HEK293 (cell line): Measurements from ENCODE around the gene IL5.

Source experiments
- CTCF ChIA-PET: fragments of 350-600 bp; formaldehyde crosslinking; extraction: SDS; loops from one replicate; lab custom pipeline; 2021; ENCODE audit warnings: antibody characterized with exemption; lab: Yijun Ruan, JAX
- POLR2A ChIA-PET: fragments of 300-600 bp; formaldehyde crosslinking; extraction: SDS; loops from one replicate; lab custom pipeline; 2020; ENCODE audit warnings: antibody characterized with exemption, inconsistent platforms; lab: Yijun Ruan, JAX
- H3K27ac ChIP-seq: fragments of 200-500 bp; sonication (Bioruptor generic); 2 replicates; pipeline ENCODE4 v1.5.1; 2014; ENCODE audit warnings: low read depth, low read length, control low read depth, inconsistent platforms; ENCODE audit errors: extremely low read depth
- H3K36me3 ChIP-seq, 2 experiments: fragments of 200-500 bp in 1 of 2; sonication (Bioruptor generic) in 1 of 2; 1 replicate in 1 of 2; 2 replicates in 1 of 2; pipeline ENCODE4 v1.5.1; 2014 to 2017; ENCODE audit warnings: inconsistent platforms in 2 of 2, low read length in 2 of 2; ENCODE audit not compliant: control insufficient read depth in 2 of 2, insufficient read depth in 1 of 2
- H3K4me1 ChIP-seq: fragments of 200-500 bp; sonication (Bioruptor generic); 2 replicates; pipeline ENCODE4 v1.5.1; 2014; ENCODE audit warnings: mild to moderate bottlenecking, low read length, inconsistent platforms; ENCODE audit not compliant: control insufficient read depth, insufficient read depth
- H3K4me3 ChIP-seq: 2 replicates; pipeline ENCODE4 v1.5.1; 2011; ENCODE audit warnings: low read depth, mild to moderate bottlenecking, control low read depth, low read length, moderate library complexity
- H3K9me3 ChIP-seq: fragments of 200-500 bp; sonication (Bioruptor generic); 2 replicates; pipeline ENCODE4 v1.5.1; 2014; ENCODE audit warnings: low read depth, low read length, inconsistent platforms; ENCODE audit not compliant: control insufficient read depth, insufficient read depth
- INSM2 ChIP-seq: fragments of 450-650 bp; formaldehyde crosslinking; IDR thresholded peaks from 2 replicates; pipeline ENCODE4 v1.5.1; 2016; ENCODE audit warnings: missing biosample characterization, missing genetic modification characterization
- KLF17 ChIP-seq: fragments of 450-650 bp; formaldehyde crosslinking; IDR thresholded peaks from 2 replicates; pipeline ENCODE4 v1.5.1; 2016; ENCODE audit warnings: missing biosample characterization, missing genetic modification characterization
- OSR2 ChIP-seq: fragments of 450-650 bp; formaldehyde crosslinking; IDR thresholded peaks from 2 replicates; pipeline ENCODE4 v1.5.1; 2016; ENCODE audit warnings: missing biosample characterization, missing genetic modification characterization
- PATZ1 ChIP-seq: fragments of 450-650 bp; formaldehyde crosslinking; IDR thresholded peaks from 2 replicates; pipeline ENCODE4 v1.5.1; 2016; ENCODE audit warnings: missing biosample characterization, missing genetic modification characterization
- ZFP3 ChIP-seq: fragments of 450-650 bp; formaldehyde crosslinking; IDR thresholded peaks from 2 replicates; pipeline ENCODE4 v1.5.1; 2016; ENCODE audit warnings: low read depth, missing biosample characterization, missing genetic modification characterization
- ZFP41 ChIP-seq: fragments of 450-650 bp; formaldehyde crosslinking; IDR thresholded peaks from 2 replicates; pipeline ENCODE4 v1.5.1; 2016; ENCODE audit warnings: missing biosample characterization, missing genetic modification characterization, borderline replicate concordance
- ZNF132 ChIP-seq: fragments of 450-650 bp; formaldehyde crosslinking; IDR thresholded peaks from 2 replicates; pipeline ENCODE4 v1.5.1; 2017; ENCODE audit warnings: missing biosample characterization, missing genetic modification characterization, borderline replicate concordance
- ZNF174 ChIP-seq: fragments of 450-650 bp; formaldehyde crosslinking; IDR thresholded peaks from 2 replicates; pipeline ENCODE4 v1.5.0; 2017; ENCODE audit warnings: missing biosample characterization, mild to moderate bottlenecking, missing genetic modification characterization
- ZNF280C ChIP-seq: fragments of 450-650 bp; formaldehyde crosslinking; IDR thresholded peaks from 2 replicates; pipeline ENCODE4 v1.5.1; 2016; ENCODE audit warnings: missing biosample characterization, missing genetic modification characterization
- ZNF292 ChIP-seq: fragments of 450-650 bp; formaldehyde crosslinking; IDR thresholded peaks from 2 replicates; pipeline ENCODE4 v1.5.1; 2016; ENCODE audit warnings: low read depth, missing biosample characterization, missing genetic modification characterization, borderline replicate concordance
- ZNF350 ChIP-seq: fragments of 450-650 bp; formaldehyde crosslinking; IDR thresholded peaks from 2 replicates; pipeline ENCODE4 v1.5.0; 2017; ENCODE audit warnings: missing biosample characterization, mild to moderate bottlenecking, missing genetic modification characterization
- ZNF366 ChIP-seq: fragments of 450-650 bp; formaldehyde crosslinking; conservative IDR thresholded peaks from 2 replicates; pipeline ENCODE4 v1.5.1; 2016; ENCODE audit warnings: missing biosample characterization, missing genetic modification characterization
- ZNF391 ChIP-seq: fragments of 450-650 bp; formaldehyde crosslinking; IDR thresholded peaks from 2 replicates; pipeline ENCODE4 v1.5.1; 2016; ENCODE audit warnings: low read depth, missing biosample characterization, missing genetic modification characterization, borderline replicate concordance
- ZNF518A ChIP-seq: fragments of 450-650 bp; formaldehyde crosslinking; conservative IDR thresholded peaks from 2 replicates; pipeline ENCODE4 v1.5.1; 2016; ENCODE audit warnings: low read depth, missing biosample characterization, missing genetic modification characterization
- ZNF670 ChIP-seq: fragments of 450-650 bp; formaldehyde crosslinking; IDR thresholded peaks from 2 replicates; pipeline ENCODE4 v1.5.1; 2016; ENCODE audit warnings: missing biosample characterization, missing genetic modification characterization, low read depth
- ZNF692 ChIP-seq: fragments of 450-650 bp; formaldehyde crosslinking; IDR thresholded peaks from 2 replicates; pipeline ENCODE4 v1.5.1; 2016; ENCODE audit warnings: missing biosample characterization, missing genetic modification characterization
- ZSCAN23 ChIP-seq: fragments of 450-650 bp; formaldehyde crosslinking; IDR thresholded peaks from 2 replicates; pipeline ENCODE4 v1.5.1; 2016; ENCODE audit warnings: missing biosample characterization, missing genetic modification characterization
- ZSCAN30 ChIP-seq: fragments of 450-650 bp; IDR thresholded peaks from 2 replicates; pipeline ENCODE4 v1.5.1; 2018; ENCODE audit warnings: missing biosample characterization, mild to moderate bottlenecking, missing genetic modification characterization, moderate library complexity
- ZSCAN5A ChIP-seq: fragments of 450-650 bp; formaldehyde crosslinking; IDR thresholded peaks from 2 replicates; pipeline ENCODE4 v1.5.1; 2016; ENCODE audit warnings: missing biosample characterization, missing genetic modification characterization

Gene IL5

GRCh38 chr5:132528021-132528420, 15.3 kb downstream of the IL5 start:
- POLR2A ChIA-PET, result no interaction called here

GRCh38 chr5:132526974-132527564, 16.3 kb downstream of the IL5 start:
- no peaks in the 10 kb centered on the region for H3K36me3 ChIP-seq
- H3K4me3 ChIP-seq, result no peak overlapping the region
- no peaks in the 10 kb centered on the region for H3K4me1 ChIP-seq
- ChIA-PET CTCF (interaction anchor here (0.6 to 3.9 kb wide), 50 partner anchors 10 to 770 kb away, joined by 3 to 46 read pairs (median 4); partner anchors contain the start of genes CCNI2, IL4 and IRF1), POLR2A (interaction anchor here (1.1 kb wide), 1 partner anchor 293 kb away, joined by 3 read pairs; no protein-coding TSS in a partner anchor)
- no peaks in the 10 kb centered on the region for H3K9me3 ChIP-seq
- no peak overlapping the region for H3K27ac ChIP-seq
- TF ChIP-seq ZSCAN5A (tag by site-specific recombination) (no peak), ZNF670 (tag by site-specific recombination) (no peak), ZNF174 (no peak), ZNF692 (tag by site-specific recombination) (no peak), ZFP41 (tag by site-specific recombination) (no peak), ZNF350 (tag by site-specific recombination) (no peak), ZNF280C (tag by site-specific recombination) (no peak), PATZ1 (tag by site-specific recombination) (no peak), ZFP3 (tag by site-specific recombination) (no peak), ZNF518A (tag by site-specific recombination) (no peak), ZNF366 (tag by site-specific recombination) (no peak), INSM2 (tag by site-specific recombination) (no peak), ZSCAN23 (tag by site-specific recombination) (no peak), ZNF132 (tag by site-specific recombination) (no peak)

More at GRCh38 chr5:132528021-132528420, 15.3 kb downstream of the IL5 start:
- no peak overlapping the region for H3K4me3 ChIP-seq
- no peaks in the 10 kb centered on the region for H3K4me1 ChIP-seq
- H3K36me3 ChIP-seq, result no peaks in the 10 kb centered on the region
- H3K9me3 ChIP-seq, result no peaks in the 10 kb centered on the region
- TF ChIP-seq ZNF391 (tag by site-specific recombination) (no peak), ZSCAN30 (tag by site-specific recombination) (no peak), ZNF292 (no peak), KLF17 (no peak), OSR2 (tag by site-specific recombination) (no peak)
- CTCF ChIA-PET, result interaction anchor here (0.7 to 2.7 kb wide), 12 partner anchors 9 to 962 kb away, joined by 3 to 20 read pairs (median 5); no protein-coding TSS in a partner anchor
- H3K27ac ChIP-seq, result no peak overlapping the region
